GM23248 (cell line): Measurements from ENCODE around the gene CMIP. TPM values are rescaled to one million over a fixed set of nuclear protein-coding genes. Genes with fewer than 3 reads are reported as not detected.

Experiments
- DNase-seq: peaks from one replicate; pipeline ENCODE4 v3.0.0-alpha.2; 2015
- H2AFZ ChIP-seq: fragments of 200-600 bp; sonication (generic); 2 replicates; pipeline ENCODE4 v1.6.1; 2016; ENCODE audit warnings: antibody characterized with exemption
- H3F3A ChIP-seq: fragments of 200-600 bp; sonication (generic); 2 replicates; pipeline ENCODE4 v1.6.1; 2016; ENCODE audit warnings: mild to moderate bottlenecking, antibody characterized with exemption, mixed run types; ENCODE audit not compliant: insufficient read depth
- H3K27ac ChIP-seq: fragments of 200-600 bp; sonication (generic); 2 replicates; pipeline ENCODE4 v1.5.1; 2016; ENCODE audit warnings: mild to moderate bottlenecking
- H3K27me3 ChIP-seq: fragments of 200-600 bp; sonication (generic); replicated peaks from 2 replicates; pipeline ENCODE4 v1.6.1; 2016; ENCODE audit warnings: mild to moderate bottlenecking; ENCODE audit not compliant: insufficient read depth
- H3K36me3 ChIP-seq: fragments of 200-600 bp; sonication (generic); 2 replicates; pipeline ENCODE4 v1.6.1; 2016; ENCODE audit warnings: low read depth, mild to moderate bottlenecking
- H3K4me1 ChIP-seq: fragments of 200-600 bp; sonication (generic); 2 replicates; pipeline ENCODE4 v1.6.1; 2016; ENCODE audit warnings: mild to moderate bottlenecking; ENCODE audit not compliant: insufficient read depth
- H3K4me2 ChIP-seq: fragments of 200-600 bp; sonication (generic); one replicate; pipeline ENCODE4 v1.6.1; 2016; ENCODE audit warnings: mild to moderate bottlenecking; ENCODE audit not compliant: unreplicated experiment
- H3K4me3 ChIP-seq: fragments of 200-600 bp; sonication (generic); 2 replicates; pipeline ENCODE4 v1.5.1; 2016; ENCODE audit warnings: mild to moderate bottlenecking
- H3K79me2 ChIP-seq: fragments of 200-600 bp; sonication (generic); 2 replicates; pipeline ENCODE4 v1.6.1; 2016; ENCODE audit warnings: mild to moderate bottlenecking; ENCODE audit not compliant: insufficient read depth
- H3K9ac ChIP-seq: fragments of 200-600 bp; sonication (generic); 2 replicates; pipeline ENCODE4 v1.6.1; 2016; ENCODE audit warnings: mild to moderate bottlenecking
- H3K9me2 ChIP-seq: fragments of 200-600 bp; sonication (generic); 2 replicates; pipeline ENCODE4 v1.6.1; 2016; ENCODE audit warnings: mixed run types, mild to moderate bottlenecking, moderate library complexity; ENCODE audit not compliant: insufficient read depth
- H3K9me3 ChIP-seq: fragments of 200-600 bp; sonication (generic); one replicate; pipeline ENCODE4 v1.6.1; 2017; ENCODE audit warnings: low read depth
- H4K20me1 ChIP-seq: fragments of 200-600 bp; sonication (generic); 2 replicates; pipeline ENCODE4 v1.6.0; 2016; ENCODE audit not compliant: insufficient read depth
- EZH2 ChIP-seq: fragments of 200-600 bp; sonication (generic); IDR thresholded peaks from 2 replicates; pipeline ENCODE4 v1.6.1; 2018; ENCODE audit warnings: antibody characterized with exemption, mild to moderate bottlenecking; ENCODE audit not compliant: insufficient read depth, poor library complexity, severe bottlenecking
- EZH2phosphoT487 ChIP-seq: fragments of 200-600 bp; sonication (generic); IDR thresholded peaks from 2 replicates; pipeline ENCODE4 v1.6.1; 2018; ENCODE audit warnings: antibody characterized with exemption, moderate library complexity, mild to moderate bottlenecking, low read depth; ENCODE audit not compliant: insufficient read depth
- WGBS, 2 experiments: methylation state at CpG; one replicate each; pipeline ENCODE4 v1.1.6; 2015 to 2017; ENCODE audit warnings: low lambda C conversion rate in 2 of 2, low coverage in 1 of 2; ENCODE audit errors: missing lambda C conversion rate in 2 of 2; 5-methylcytosine and 5-hydroxymethylcytosine counted together
- in situ Hi-C: fragments of 300-500 bp; cut with MboI; formaldehyde crosslinking; loops from 2 replicates; pipeline ENCODE4 v1.15.0; 2020
- polyA plus RNA-seq: library from polyadenylated mRNA; unstranded; fragments of >200 nt; fragmentation: Nextera tagmentation; extraction: Ambion mirVana; gene quantifications from 2 replicates; pipeline ENCODE4 v1.2.1, GENCODE V29; 2016
- total RNA-seq: library from RNA; depleted of rRNA; stranded (reverse); fragments of >200 nt; shearing (Covaris generic); gene quantifications from 2 replicates; pipeline ENCODE4 v1.2.3, GENCODE V29; 2014

CMIP gene
- total and polyA plus RNA-seq, 2 experiments from 2014 or later = 1.5 to 9.5 TPM

- Histone ChIP-seq H3K27me3 (no peaks in the 10 kb centered on the region), H3K9me3 (no peaks in the 10 kb centered on the region), H3K4me2 (peak overlapping the region; percentile 52), H3K4me1 (peaks cover 30% of the 10 kb centered on the region), H3K4me3 (peak overlapping the region; percentile 10; the same call in 1 of the 2 replicates), H3K27ac (peak overlapping the region; percentile 87), H3F3A (peaks cover 17% of the 10 kb centered on the region), H3K36me3 (no peaks in the 10 kb centered on the region), H3K79me2 (peaks cover 93% of the 10 kb centered on the region), H2AFZ (0 out of 2 replicates have a peak overlapping the region, but pooled peaks have one; percentile 41), H3K9ac (peak overlapping the region; percentile 73; the same call in 1 of the 2 replicates), H4K20me1 (no peaks in the 10 kb centered on the region), H3K9me2 (no peaks in the 10 kb centered on the region)
- 83 to 84% methylated on average over 7 of the region's 7 CpGs for WGBS, 2 experiments
- TF ChIP-seq EZH2phosphoT487 = no peak
- no peak for DNase-seq
- in situ Hi-C loops = no loop called here
These were observed 83.0 kb downstream of the CMIP start for GRCh38 chr16:81527477-81528178.

GRCh38 chr16:81528256-81528655, 83.6 kb downstream of the CMIP start:
- H3K27me3 ChIP-seq = no peaks in the 10 kb centered on the region
- in situ Hi-C loops = no loop called here
- no peaks in the 10 kb centered on the region for H3K9me2 ChIP-seq
- H3F3A ChIP-seq = peaks cover 16% of the 10 kb centered on the region
- peaks cover 97% of the 10 kb centered on the region for H3K79me2 ChIP-seq
- no peak overlapping the region for H3K27ac ChIP-seq
- H3K4me1 ChIP-seq = peaks cover 29% of the 10 kb centered on the region
- 96 to 100% methylated on average over 2 of the region's 2 CpGs for WGBS, 2 experiments
- DNase-seq = no peak
- TF ChIP-seq EZH2 (no peak), EZH2phosphoT487 (no peak)
- H3K9ac ChIP-seq = no peak overlapping the region
- no peak overlapping the region for H3K4me2 ChIP-seq
- 0 out of 2 replicates have a peak, but pooled peaks cover 4% of the 10 kb centered on the region for H4K20me1 ChIP-seq
- no peak overlapping the region for H3K4me3 ChIP-seq
- no peak overlapping the region for H2AFZ ChIP-seq
- no peaks in the 10 kb centered on the region for H3K9me3 ChIP-seq
- H3K36me3 ChIP-seq = no peaks in the 10 kb centered on the region

- Histone ChIP-seq H3K9me2 (no peaks in the 10 kb centered on the region), H4K20me1 (0 out of 2 replicates have a peak, but pooled peaks cover 4% of the 10 kb centered on the region), H3K36me3 (no peaks in the 10 kb centered on the region), H3K79me2 (peaks cover 97% of the 10 kb centered on the region), H3K4me2 (no peak overlapping the region), H3F3A (peaks cover 15% of the 10 kb centered on the region), H3K27ac (no peak overlapping the region), H2AFZ (no peak overlapping the region), H3K4me3 (no peak overlapping the region), H3K4me1 (peaks cover 24% of the 10 kb centered on the region), H3K9ac (no peak overlapping the region), H3K9me3 (no peaks in the 10 kb centered on the region), H3K27me3 (no peaks in the 10 kb centered on the region)
- TF ChIP-seq EZH2phosphoT487 = no peak
- TF ChIP-seq EZH2 = no peak
- WGBS, 2 experiments = 97 to 98% methylated on average over 16 of the region's 16 CpGs
- no peak for DNase-seq
- in situ Hi-C loops = no loop called here
These were observed 85.7 kb downstream of the CMIP start for GRCh38 chr16:81530296-81530721.

- H4K20me1 ChIP-seq = 0 out of 2 replicates have a peak, but pooled peaks cover 4% of the 10 kb centered on the region
- WGBS, 2 experiments = 90 to 96% methylated on average over 12 of the region's 12 CpGs
- no peak overlapping the region for H2AFZ ChIP-seq
- no peaks in the 10 kb centered on the region for H3K27me3 ChIP-seq
- peaks cover 23% of the 10 kb centered on the region for H3K4me1 ChIP-seq
- H3K79me2 ChIP-seq = peaks cover 97% of the 10 kb centered on the region
- H3K9me2 ChIP-seq = no peaks in the 10 kb centered on the region
- H3K4me3 ChIP-seq = no peak overlapping the region
- in situ Hi-C loops = no loop called here
- no peak overlapping the region for H3K27ac ChIP-seq
- no peaks in the 10 kb centered on the region for H3K36me3 ChIP-seq
- no peak overlapping the region for H3K4me2 ChIP-seq
- no peak for DNase-seq
- no peak overlapping the region for H3K9ac ChIP-seq
- no peaks in the 10 kb centered on the region for H3K9me3 ChIP-seq
- peaks cover 16% of the 10 kb centered on the region for H3F3A ChIP-seq
- TF ChIP-seq EZH2 (no peak), EZH2phosphoT487 (no peak)
These were observed 86.2 kb downstream of the CMIP start for GRCh38 chr16:81530814-81531213.
